Endothelial cell (in vitro differentiated cells): Measurements from ENCODE around the gene UNKL. TPM values are rescaled to one million over a fixed set of nuclear protein-coding genes. Genes with fewer than 3 reads are reported as not detected.

Source experiments
- DNase-seq: peaks from one replicate; pipeline ENCODE4 v3.0.0; 2021; ENCODE audit warnings: low spot score
- H3K27ac Mint-ChIP-seq: one replicate; pipeline ENCODE4 v1.8.0; 2021; ENCODE audit warnings: mixed read lengths, inconsistent platforms; ENCODE audit not compliant: unreplicated experiment
- H3K27me3 Mint-ChIP-seq: one replicate; pipeline ENCODE4 v1.8.0; 2021; ENCODE audit warnings: mild to moderate bottlenecking, moderate library complexity, mixed read lengths, inconsistent platforms; ENCODE audit not compliant: unreplicated experiment
- H3K36me3 Mint-ChIP-seq: one replicate; pipeline ENCODE4 v1.8.0; 2021; ENCODE audit warnings: mild to moderate bottlenecking, low read depth, mixed read lengths, inconsistent platforms; ENCODE audit not compliant: unreplicated experiment
- H3K4me1 Mint-ChIP-seq: one replicate; pipeline ENCODE4 v1.8.0; 2021; ENCODE audit warnings: mild to moderate bottlenecking, mixed read lengths, inconsistent platforms; ENCODE audit not compliant: unreplicated experiment
- H3K4me3 Mint-ChIP-seq: one replicate; pipeline ENCODE4 v1.8.0; 2021; ENCODE audit warnings: mild to moderate bottlenecking, mixed read lengths, inconsistent platforms; ENCODE audit not compliant: unreplicated experiment
- H3K9me3 Mint-ChIP-seq: one replicate; pipeline ENCODE4 v1.8.0; 2021; ENCODE audit warnings: mixed read lengths, inconsistent platforms; ENCODE audit not compliant: unreplicated experiment
- total RNA-seq: library from RNA; stranded (reverse); fragmentation: NEBNext Ultra II Directional; extraction: Animal tissue kit (Norgen Biotek cat#: 25700); gene quantifications from one replicate; pipeline ENCODE4 v1.2.1, GENCODE V29; 2021; ENCODE audit not compliant: unreplicated experiment
- TF ChIP-seq, protein P1 (sequence below): fragments of 200-600 bp; sonication (generic); IDR thresholded peaks from one replicate; pipeline ENCODE4 v1.5.0; 2021; ENCODE audit warnings: antibody characterized with exemption; ENCODE audit not compliant: unreplicated experiment

Gene UNKL
- total RNA-seq, 1 donor from 2014 or later: 30.3 TPM

DNA sequence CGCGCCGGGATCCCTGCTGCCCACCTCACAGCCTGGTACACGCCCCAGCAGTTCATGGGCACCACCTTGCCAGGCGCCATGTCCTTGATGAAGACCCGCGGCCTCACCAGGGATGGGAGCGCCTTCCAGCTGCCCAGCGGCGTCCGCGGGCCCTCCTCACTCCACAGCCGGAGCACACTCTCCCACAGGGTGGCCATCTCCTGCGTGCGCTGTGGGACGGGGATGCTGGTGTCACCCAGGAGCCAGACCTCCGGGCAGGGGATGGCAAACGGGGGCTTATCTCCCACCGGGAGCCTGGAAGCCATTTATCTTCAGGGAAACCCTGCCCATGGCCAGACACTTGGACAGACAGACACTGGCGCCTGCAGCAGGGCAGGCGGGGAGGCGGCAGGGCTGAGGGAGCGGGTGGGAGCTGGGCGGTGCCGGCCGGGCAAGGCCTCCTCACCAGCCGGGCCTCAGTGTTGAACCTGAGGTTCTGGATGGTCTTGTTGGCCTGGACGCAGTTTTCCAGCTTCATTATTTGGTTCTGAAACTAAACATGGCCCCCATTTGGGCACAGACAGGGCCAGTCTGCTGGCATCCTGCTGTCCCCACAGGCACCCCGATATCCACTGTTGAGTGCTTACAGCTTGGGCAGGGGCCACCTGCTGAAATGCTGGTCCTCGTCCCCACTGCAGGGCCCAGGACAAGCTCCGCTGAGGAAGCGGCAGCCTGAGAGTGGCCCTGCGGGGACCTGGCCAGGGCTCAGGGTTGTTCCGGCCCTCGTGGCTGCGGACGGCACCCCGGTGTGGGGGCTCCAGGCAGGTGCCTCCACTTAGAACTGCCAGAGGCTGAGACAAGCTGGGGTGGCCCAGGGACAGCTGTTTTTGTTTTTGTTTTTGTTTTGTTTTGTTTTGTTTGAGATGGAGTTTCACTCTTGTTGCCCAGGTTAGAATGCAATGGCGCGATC, 20.4 kb upstream of the UNKL start:
- Mint-ChIP-seq H3K4me3 (no peak overlapping the region), H3K27ac (no peak overlapping the region), H3K4me1 (no peaks in the 10 kb centered on the region), H3K27me3 (peaks cover 2% of the 10 kb centered on the region), H3K9me3 (no peaks in the 10 kb centered on the region), H3K36me3 (no peaks in the 10 kb centered on the region)
- DNase-seq: no peak
- TF ChIP-seq, protein P1, sequence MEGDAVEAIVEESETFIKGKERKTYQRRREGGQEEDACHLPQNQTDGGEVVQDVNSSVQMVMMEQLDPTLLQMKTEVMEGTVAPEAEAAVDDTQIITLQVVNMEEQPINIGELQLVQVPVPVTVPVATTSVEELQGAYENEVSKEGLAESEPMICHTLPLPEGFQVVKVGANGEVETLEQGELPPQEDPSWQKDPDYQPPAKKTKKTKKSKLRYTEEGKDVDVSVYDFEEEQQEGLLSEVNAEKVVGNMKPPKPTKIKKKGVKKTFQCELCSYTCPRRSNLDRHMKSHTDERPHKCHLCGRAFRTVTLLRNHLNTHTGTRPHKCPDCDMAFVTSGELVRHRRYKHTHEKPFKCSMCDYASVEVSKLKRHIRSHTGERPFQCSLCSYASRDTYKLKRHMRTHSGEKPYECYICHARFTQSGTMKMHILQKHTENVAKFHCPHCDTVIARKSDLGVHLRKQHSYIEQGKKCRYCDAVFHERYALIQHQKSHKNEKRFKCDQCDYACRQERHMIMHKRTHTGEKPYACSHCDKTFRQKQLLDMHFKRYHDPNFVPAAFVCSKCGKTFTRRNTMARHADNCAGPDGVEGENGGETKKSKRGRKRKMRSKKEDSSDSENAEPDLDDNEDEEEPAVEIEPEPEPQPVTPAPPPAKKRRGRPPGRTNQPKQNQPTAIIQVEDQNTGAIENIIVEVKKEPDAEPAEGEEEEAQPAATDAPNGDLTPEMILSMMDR: no peak

DNA sequence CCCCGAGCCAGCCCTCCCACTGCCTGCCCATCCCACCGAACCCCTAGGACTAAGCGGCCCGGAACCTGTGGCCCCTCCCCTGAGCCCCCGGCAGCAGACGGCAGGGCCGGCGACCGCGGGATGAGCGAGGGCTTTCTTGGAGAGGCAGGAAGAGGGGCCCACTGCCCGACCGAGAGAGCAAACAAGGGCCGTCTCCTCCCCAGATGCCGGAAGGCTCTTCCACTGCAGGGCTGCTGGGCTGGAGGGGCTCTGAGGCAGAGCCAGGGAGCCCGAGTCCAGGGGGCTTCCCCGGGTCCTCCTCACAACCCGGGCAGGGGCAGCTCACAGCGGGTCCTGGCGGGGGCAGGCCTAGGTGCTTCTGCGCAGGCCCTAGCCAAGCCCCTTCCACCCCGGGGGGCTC, 19.3 kb upstream of the UNKL start:
- Mint-ChIP-seq H3K4me3 (no peak overlapping the region), H3K27me3 (peaks cover 1% of the 10 kb centered on the region), H3K9me3 (no peaks in the 10 kb centered on the region), H3K4me1 (no peaks in the 10 kb centered on the region), H3K36me3 (no peaks in the 10 kb centered on the region), H3K27ac (no peak overlapping the region)
- DNase-seq: no peak
- TF ChIP-seq, protein P1: no peak

DNA sequence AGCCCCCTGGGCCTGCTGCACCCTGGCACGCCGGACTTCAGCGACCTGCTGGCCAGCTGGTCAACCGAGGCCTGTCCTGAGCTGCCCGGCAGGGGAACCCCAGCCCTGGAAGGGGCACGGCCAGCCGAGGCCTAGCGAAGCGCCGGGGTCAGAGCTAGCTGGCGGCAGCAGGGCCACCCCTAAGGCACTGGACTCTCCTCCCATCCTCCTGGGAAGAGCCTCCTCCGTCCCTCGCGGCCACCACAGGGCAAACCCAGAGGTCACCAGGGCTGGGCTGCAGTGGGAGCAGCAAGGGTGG, 18.7 kb upstream of the UNKL start:
- Mint-ChIP-seq H3K4me3 (no peak overlapping the region), H3K9me3 (no peaks in the 10 kb centered on the region), H3K4me1 (no peaks in the 10 kb centered on the region), H3K36me3 (no peaks in the 10 kb centered on the region), H3K27ac (no peak overlapping the region), H3K27me3 (peaks cover 1% of the 10 kb centered on the region)
- TF ChIP-seq, protein P1: no peak
- DNase-seq: no peak

DNA sequence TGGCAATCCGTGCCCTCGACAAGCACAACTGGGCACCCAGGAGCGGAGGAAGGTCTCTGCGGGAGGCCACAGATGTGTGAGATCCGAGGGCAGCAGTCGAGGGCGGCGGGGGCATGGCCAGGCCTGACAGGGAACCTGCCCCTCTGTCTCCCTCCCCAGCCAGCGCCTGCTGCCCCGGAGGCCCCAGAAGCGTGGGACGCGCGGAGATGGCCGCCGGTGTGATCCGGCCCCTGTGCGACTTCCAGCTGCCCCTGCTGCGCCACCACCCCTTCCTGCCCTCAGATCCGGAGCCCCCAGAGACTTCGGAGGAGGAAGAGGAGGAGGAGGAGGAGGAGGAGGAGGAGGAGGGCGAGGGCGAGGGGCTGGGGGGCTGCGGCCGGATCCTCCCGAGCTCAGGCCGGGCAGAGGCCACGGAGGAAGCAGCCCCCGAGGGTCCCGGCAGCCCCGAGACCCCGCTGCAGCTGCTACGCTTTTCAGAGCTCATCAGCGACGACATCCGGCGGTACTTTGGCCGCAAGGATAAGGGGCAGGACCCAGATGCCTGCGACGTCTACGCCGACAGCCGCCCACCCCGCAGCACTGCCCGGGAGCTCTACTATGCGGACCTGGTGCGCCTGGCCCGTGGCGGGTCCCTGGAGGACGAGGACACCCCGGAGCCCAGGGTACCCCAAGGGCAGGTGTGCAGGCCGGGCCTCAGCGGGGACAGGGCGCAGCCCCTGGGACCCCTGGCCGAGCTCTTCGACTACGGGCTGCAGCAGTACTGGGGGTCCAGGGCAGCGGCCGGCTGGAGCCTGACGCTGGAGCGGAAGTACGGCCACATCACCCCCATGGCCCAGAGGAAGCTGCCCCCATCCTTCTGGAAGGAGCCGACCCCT, 18.1 kb upstream of the UNKL start:
- Mint-ChIP-seq H3K4me1 (no peaks in the 10 kb centered on the region), H3K27ac (no peak overlapping the region), H3K9me3 (no peaks in the 10 kb centered on the region), H3K4me3 (no peak overlapping the region), H3K36me3 (no peaks in the 10 kb centered on the region), H3K27me3 (peaks cover 1% of the 10 kb centered on the region)
- no peak for DNase-seq
- TF ChIP-seq, protein P1: no peak
